ENCODE results near the gene CNR2. TPM values are rescaled to one million over a fixed set of nuclear protein-coding genes. Genes with fewer than 3 reads are reported as not detected.

Gene CNR2
- total RNA-seq, 1 donor from 2014 or later: not detected

GRCh38 chr1:23908453-23909341 lies 4.5 kb downstream of the CNR2 start:
- TF ChIP-seq CTCF (conservative IDR thresholded peaks at IDR 0.05): no peak
- no peak overlapping the region for H3K4me3 Mint-ChIP-seq
- H3K27me3 Mint-ChIP-seq: peaks cover 40% of the 10 kb centered on the region
- no peaks in the 10 kb centered on the region for H3K9me3 Mint-ChIP-seq
- H3K27ac Mint-ChIP-seq: peak overlapping the region; percentile 29
- no peak for DNase-seq (ENCODE audit: extremely low spot score, unreplicated experiment)
- no peaks in the 10 kb centered on the region for H3K36me3 Mint-ChIP-seq
- H3K4me1 Mint-ChIP-seq (ENCODE audit: unreplicated experiment): peaks cover under 1% of the 10 kb centered on the region

GRCh38 chr1:23906731-23907130 lies 6.4 kb downstream of the CNR2 start:
- Mint-ChIP-seq H3K9me3 (no peaks in the 10 kb centered on the region), H3K27me3 (peaks cover 55% of the 10 kb centered on the region), H3K4me1 (ENCODE audit: unreplicated experiment) (peaks cover 6% of the 10 kb centered on the region), H3K27ac (no peak overlapping the region), H3K4me3 (no peak overlapping the region), H3K36me3 (no peaks in the 10 kb centered on the region)
- no peak for TF ChIP-seq CTCF (conservative IDR thresholded peaks at IDR 0.05)
- DNase-seq (ENCODE audit: extremely low spot score, unreplicated experiment): no peak

DNA sequence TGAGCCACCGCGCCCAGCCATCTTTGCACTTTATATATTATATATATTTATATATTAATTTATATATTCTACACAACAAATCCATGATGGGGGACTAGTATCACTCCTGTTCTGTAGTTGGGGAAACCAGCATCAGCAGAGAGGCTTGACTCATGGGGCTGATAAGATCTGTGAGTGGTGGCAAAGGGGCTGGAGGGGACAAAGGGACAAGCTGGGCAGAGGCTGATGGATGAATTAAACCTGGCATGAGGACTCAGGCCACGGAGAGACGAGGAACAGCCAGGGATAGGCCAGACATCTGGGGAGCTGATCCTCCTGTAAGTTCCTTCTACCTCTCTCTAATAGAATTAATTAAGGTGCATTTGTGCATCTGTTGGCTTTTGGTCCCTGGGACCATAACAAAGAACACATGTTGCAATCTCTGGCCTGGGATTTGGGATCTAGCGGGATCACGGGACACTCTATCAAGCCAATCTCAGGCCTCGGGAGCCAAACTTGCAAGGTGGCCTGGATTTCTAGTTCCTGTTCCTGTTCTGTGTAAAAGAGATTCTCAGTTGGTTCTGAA lies 7.6 kb downstream of the CNR2 start:
- no peaks in the 10 kb centered on the region for H3K36me3 Mint-ChIP-seq
- H3K4me3 Mint-ChIP-seq: no peak overlapping the region
- peaks cover 67% of the 10 kb centered on the region for H3K27me3 Mint-ChIP-seq
- DNase-seq (ENCODE audit: extremely low spot score, unreplicated experiment): no peak
- no peak overlapping the region for H3K27ac Mint-ChIP-seq
- peaks cover 9% of the 10 kb centered on the region for H3K9me3 Mint-ChIP-seq
- H3K4me1 Mint-ChIP-seq (ENCODE audit: unreplicated experiment): peaks cover 6% of the 10 kb centered on the region
- no peak for TF ChIP-seq CTCF (conservative IDR thresholded peaks at IDR 0.05)

- Mint-ChIP-seq H3K4me3 (peak overlapping the region; percentile 27), H3K36me3 (no peaks in the 10 kb centered on the region), H3K27ac (peak overlapping the region; percentile 9), H3K27me3 (peaks cover 71% of the 10 kb centered on the region), H3K4me1 (ENCODE audit: unreplicated experiment) (peaks cover 6% of the 10 kb centered on the region), H3K9me3 (peaks cover 9% of the 10 kb centered on the region)
- DNase-seq (ENCODE audit: extremely low spot score, unreplicated experiment): no peak
- TF ChIP-seq CTCF (conservative IDR thresholded peaks at IDR 0.05): no peak
Observed at GRCh38 chr1:23904748-23905357, 8.3 kb downstream of the CNR2 start.

DNA sequence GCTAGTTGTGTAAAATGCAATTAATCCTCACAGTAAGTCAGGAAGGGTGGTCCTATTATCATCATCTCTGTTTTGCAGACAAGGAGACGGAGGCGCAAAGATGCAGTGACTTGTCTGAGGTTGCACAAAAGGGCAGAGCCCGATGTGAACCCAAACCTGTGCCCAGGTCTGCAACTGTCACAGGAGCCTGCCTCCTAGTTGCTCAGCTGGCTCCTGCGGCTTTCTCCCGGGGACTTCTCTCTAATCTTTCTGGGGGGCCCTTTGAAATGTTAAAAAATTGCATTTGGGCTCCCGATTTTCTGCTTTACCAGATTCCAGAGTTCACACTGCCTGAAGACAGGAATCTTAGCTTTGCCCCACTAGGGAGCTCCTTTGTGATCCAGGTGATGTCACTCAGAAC lies 9.4 kb downstream of the CNR2 start:
- peak overlapping the region; percentile 34 for H3K4me3 Mint-ChIP-seq
- no peaks in the 10 kb centered on the region for H3K36me3 Mint-ChIP-seq
- no peak for DNase-seq (ENCODE audit: extremely low spot score, unreplicated experiment)
- H3K27ac Mint-ChIP-seq: no peak overlapping the region
- H3K9me3 Mint-ChIP-seq: peaks cover 9% of the 10 kb centered on the region
- TF ChIP-seq CTCF (conservative IDR thresholded peaks at IDR 0.05): no peak
- peaks cover 6% of the 10 kb centered on the region for H3K4me1 Mint-ChIP-seq (ENCODE audit: unreplicated experiment)
- H3K27me3 Mint-ChIP-seq: peaks cover 74% of the 10 kb centered on the region
